Inflammatory macrophage treated with lipopolysaccharide for 4 hours (primary cell): ENCODE results near the gene MDN1.
"Not testable (repeated sequence)": the region's sequence is repeated elsewhere in the genome, so short reads cannot be mapped to it uniquely, and the experiment has no call there.

Experiments used
- DNase-seq: peaks from one replicate; pipeline ENCODE4 v3.0.0-alpha.2; 2020

The MDN1 gene

GRCh38 chr6:89818977-89819335 lies 638 bp downstream of the MDN1 start:
- DNase-seq, result peak; percentile 41

GRCh38 chr6:89817481-89817880 lies 2.1 kb downstream of the MDN1 start:
- DNase-seq, result no peak

- DNase-seq, result not testable (repeated sequence)
Measured at GRCh38 chr6:89813422-89813821, 6.2 kb downstream of the MDN1 start.

- no peak for DNase-seq
Measured at GRCh38 chr6:89807581-89807980, 12.0 kb downstream of the MDN1 start.

GRCh38 chr6:89805814-89806371 lies 13.7 kb downstream of the MDN1 start:
- DNase-seq, result no peak

- DNase-seq, result no peak
Measured at GRCh38 chr6:89803271-89803670, 16.3 kb downstream of the MDN1 start.

GRCh38 chr6:89799756-89800155 lies 19.8 kb downstream of the MDN1 start:
- no peak for DNase-seq

GRCh38 chr6:89799096-89799495 lies 20.5 kb downstream of the MDN1 start:
- no peak for DNase-seq

GRCh38 chr6:89797317-89797716 lies 22.3 kb downstream of the MDN1 start:
- no peak for DNase-seq

- DNase-seq, result no peak
Measured at GRCh38 chr6:89794324-89794723, 25.3 kb downstream of the MDN1 start.

GRCh38 chr6:89793586-89793985 lies 26.0 kb downstream of the MDN1 start:
- no peak for DNase-seq

- DNase-seq, result peak; percentile 47
Measured at GRCh38 chr6:89792881-89793280, 26.7 kb downstream of the MDN1 start.

- no peak for DNase-seq
Measured at GRCh38 chr6:89790403-89790802, 29.2 kb downstream of the MDN1 start.

- no peak for DNase-seq
Measured at GRCh38 chr6:89789980-89790379, 29.6 kb downstream of the MDN1 start.

- no peak for DNase-seq
Measured at GRCh38 chr6:89787660-89788328, 31.8 kb downstream of the MDN1 start.

GRCh38 chr6:89786970-89787369 lies 32.6 kb downstream of the MDN1 start:
- DNase-seq, result no peak

- no peak for DNase-seq
Measured at GRCh38 chr6:89784838-89785237, 34.8 kb downstream of the MDN1 start.

- not testable (repeated sequence) for DNase-seq
Measured at GRCh38 chr6:89783293-89783692, 36.3 kb downstream of the MDN1 start.

GRCh38 chr6:89782222-89782621 lies 37.4 kb downstream of the MDN1 start:
- no peak for DNase-seq

GRCh38 chr6:89781070-89782034 lies 38.2 kb downstream of the MDN1 start:
- no peak for DNase-seq

- no peak for DNase-seq
Measured at GRCh38 chr6:89777455-89777854, 42.1 kb downstream of the MDN1 start.

- DNase-seq, result no peak
Measured at GRCh38 chr6:89776583-89777233, 42.9 kb downstream of the MDN1 start.

GRCh38 chr6:89775150-89775549 lies 44.4 kb downstream of the MDN1 start:
- no peak for DNase-seq
